ENCODE measurements around the gene LOXL3.
A peak's percentile ranks its signal among the peaks of the same experiment; 100 is the strongest.

The LOXL3 gene

DNA sequence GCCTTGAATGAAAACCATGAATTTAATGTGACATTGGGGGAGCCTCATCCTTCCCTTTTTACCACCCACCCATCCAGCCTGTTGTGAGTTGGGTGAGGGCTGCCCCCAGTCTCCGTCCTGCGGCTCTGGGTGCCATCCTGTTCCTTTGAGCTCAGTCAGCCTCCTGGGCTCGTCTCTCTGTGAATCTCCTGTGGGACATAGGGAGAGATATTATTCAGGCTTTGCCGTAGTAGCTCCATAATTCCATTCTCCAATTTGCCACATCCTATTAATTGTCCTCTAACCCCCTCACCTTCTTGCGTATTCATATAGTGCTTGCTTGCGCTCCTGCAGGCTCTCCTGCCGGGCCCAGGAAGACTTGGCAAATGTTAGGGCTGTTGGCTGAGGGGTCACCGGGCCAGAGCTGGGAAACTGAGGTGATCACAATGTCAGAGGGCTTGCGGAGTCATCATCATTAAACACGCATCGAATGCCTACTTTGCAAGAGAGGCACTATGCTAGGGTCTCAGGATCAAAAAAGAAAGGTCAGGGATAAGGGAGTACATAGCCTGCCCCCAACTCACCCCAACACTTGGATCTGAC lies 27.0 kb downstream of the LOXL3 start:
- no peak for DNase-seq

DNA sequence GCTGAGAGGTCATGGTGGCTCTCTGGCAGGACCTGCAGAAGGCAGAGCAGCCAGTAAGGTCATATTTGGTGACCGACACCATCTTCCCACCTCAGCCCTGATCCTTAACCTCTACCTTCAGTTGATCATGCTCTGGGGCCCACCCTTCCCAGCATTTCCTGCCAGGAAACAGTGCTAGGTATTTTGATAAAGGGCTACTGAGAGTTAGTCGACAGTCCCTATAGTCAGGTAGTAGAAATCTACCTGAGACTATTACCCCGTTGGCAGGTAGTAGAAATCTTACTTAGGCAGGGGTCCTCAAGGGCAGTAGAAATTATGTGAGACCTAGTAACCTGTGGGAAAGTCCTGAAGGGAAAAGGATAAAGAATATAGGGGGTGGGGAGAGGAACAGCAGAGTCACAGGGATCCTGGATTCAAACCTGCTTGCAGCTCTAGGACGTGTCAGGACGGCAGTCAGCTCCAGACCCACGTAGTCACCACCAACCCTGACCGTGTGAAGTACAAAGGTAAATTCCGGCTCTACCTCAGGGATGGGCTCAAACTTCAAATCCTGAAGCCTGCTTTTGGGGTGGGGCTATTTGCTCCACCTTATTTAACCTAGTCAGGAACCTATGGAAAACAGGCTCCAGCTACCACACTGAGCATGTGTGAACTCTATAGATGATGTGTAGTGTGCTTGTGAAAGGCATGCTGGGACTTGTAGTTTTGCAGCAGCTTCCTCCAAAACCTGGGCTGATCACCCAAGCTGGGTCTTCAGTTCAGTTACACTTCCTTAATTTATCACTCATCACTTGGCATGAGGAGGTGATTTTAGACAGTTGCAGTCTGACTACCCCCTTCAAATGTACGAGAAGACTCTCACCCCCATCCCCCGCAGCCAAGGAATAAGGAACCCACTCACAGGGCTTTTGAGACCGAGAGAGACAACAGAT lies 27.8 kb downstream of the LOXL3 start, which contains the start of gene DQX1:
Gene DQX1, minus strand, starts transcription at position 515 of the 932 bp plus-strand sequence. Its CDS starts 502 bp downstream, at position 13.
- peak; percentile 38 for DNase-seq

DNA sequence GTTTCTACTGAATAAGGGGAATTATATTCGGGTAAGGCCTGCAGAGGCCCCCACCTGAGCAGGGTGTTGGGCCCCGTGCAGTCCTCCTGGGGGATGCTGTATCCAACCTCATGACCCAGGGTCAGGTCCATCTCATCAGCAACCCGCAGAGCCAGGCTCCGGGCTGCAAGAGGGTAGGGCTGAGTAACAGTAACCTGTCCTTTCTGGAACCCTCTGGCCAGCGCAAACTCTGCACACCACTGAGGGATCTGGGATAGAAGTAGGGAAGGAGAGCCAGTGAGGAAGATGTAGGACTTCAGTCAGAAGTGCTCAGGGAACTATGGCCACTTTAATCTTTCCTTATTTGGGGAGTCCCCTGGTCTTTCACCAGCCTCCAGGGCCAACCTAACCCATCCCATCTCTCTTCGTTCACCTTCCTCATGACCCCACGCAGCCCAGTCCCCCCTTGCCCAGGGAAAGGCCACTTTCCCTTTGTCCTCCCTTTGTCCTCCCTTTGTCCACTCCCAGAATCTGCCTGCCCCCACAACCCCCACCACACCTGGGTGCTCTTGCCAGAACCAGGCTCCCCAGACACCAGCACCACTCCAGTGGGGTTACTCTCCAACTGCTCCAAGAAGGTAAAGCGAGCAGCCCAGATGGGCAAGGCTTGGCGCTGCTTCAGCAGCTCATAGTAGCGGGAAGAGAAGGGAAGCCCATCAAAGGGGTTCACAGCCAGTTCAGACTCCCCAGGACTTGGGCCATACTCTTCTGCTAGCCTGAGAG lies 28.6 kb downstream of the LOXL3 start:
- no peak for DNase-seq

DNA sequence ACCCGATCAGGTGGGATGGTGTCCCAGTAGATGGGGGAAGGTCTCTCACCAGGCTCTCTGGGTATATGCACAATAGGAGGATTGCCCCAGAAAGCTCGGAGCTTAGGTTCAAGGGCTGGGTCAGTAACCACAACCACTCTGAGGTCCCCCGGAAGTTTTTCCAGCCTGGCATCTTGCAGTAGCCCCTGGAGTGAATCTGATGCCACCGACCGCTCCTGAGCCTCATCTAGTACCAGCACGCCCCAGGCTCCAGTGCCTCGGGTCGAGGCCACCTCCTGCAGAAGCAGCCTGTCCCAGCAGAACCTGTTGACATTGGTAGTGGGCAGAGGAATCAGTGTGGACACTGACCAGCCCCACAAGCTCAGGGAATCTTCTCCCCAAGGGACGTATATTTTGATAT lies 29.7 kb downstream of the LOXL3 start:
- no peak for DNase-seq

DNA sequence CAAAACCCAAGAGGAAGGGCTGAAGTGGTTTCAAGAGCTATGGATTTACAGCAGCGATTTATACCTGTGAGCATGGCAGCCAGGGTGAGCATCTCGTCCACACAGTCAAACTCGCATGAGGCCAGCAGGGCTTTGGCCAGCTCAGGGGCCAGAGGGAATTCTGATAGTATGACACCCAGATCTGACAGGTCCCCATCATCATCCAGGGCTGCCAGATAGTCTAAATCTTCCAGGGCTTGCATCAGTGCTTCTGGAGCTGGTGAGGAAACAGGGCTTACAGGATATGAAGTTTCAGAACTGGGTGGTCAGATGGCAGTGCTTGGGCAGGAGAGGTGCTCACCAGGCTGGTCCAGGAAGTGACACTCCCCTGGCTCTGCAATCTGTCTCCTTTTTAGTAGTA lies 31.2 kb downstream of the LOXL3 start:
- DNase-seq: no peak

DNA sequence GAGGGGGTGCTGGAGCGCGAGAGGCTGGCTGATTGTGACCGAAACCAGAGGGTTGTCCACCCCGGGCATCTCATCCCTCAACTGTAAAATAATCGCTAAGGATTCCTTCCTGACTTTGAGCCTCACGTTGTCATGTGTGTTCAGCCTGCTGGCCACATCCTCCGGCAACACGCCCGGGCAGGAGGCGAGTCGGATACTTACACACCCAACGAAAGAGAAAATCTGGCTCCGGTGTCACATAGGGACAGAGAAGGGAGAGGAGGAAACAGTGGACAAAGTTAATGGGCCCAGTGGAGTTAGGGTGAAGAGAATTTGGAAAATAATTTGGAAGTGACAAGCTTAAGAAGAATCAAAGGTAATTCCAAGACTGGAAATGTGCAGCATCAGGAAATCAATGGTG lies 37.1 kb downstream of the LOXL3 start:
- no peak for DNase-seq

DNA sequence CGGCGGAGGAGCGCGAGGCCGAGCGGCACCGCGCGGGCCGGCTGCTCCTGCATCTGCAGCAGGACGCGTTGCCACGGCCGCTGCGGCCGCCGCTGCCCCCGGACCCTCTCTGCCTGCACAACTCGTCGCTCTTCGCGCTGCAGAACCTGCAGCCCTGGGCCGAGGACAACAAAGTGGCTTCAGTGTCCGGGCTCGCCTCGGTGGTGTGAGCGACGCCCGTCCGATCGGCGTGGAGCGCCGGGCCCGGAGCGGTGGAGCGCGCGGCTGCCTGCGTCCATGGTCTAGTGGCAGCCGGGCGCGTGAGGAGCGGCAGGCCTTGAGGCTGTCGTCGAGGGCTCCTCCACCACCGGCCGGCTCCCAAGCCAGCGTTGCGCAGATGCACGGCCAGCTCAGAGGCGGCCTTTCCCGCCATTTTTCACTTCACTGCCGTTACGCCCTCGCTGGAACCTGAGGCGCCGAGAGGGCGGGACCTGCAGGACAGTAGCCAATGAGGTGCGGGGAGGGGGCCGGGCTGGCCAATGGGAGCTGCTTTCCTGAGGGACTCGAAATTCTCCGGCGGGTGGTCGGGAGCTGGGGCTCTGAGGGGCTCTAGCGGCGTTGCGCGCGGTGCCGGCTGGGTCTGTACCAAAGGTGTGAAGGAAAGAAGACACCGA lies 37.6 kb downstream of the LOXL3 start:
- DNase-seq: peak; percentile 87

DNA sequence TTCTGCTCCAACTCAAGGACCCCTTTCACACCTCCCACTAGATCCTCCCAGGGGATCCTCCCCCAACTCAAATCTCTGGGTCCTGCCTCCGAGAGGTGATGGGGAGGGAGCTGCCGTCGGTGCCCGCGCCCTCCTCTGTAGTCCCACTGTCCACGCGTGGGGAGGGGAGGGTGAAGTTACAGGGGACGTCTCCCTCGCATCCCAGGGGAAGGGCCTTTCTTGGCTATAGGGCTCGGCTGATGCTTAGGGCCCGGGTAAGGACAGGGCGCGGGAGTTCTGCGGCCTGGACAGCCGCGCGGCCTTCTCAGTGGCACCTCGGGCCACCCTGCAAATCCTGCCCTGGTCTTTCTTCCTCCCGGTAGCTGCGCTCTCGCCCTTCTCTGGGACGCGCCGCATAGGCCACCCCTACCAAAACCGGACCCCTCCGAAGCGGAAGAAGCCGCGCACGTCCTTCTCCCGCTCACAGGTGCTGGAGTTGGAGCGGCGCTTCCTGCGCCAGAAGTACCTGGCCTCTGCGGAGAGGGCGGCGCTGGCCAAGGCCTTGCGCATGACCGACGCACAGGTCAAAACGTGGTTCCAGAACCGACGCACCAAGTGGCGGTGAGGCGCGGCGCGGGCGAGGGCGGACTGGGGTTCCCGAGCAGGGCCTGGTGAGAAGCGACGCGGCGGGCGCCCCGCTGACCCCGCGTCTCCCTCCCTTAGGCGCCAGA lies 38.3 kb downstream of the LOXL3 start:
- DNase-seq: no peak

DNA sequence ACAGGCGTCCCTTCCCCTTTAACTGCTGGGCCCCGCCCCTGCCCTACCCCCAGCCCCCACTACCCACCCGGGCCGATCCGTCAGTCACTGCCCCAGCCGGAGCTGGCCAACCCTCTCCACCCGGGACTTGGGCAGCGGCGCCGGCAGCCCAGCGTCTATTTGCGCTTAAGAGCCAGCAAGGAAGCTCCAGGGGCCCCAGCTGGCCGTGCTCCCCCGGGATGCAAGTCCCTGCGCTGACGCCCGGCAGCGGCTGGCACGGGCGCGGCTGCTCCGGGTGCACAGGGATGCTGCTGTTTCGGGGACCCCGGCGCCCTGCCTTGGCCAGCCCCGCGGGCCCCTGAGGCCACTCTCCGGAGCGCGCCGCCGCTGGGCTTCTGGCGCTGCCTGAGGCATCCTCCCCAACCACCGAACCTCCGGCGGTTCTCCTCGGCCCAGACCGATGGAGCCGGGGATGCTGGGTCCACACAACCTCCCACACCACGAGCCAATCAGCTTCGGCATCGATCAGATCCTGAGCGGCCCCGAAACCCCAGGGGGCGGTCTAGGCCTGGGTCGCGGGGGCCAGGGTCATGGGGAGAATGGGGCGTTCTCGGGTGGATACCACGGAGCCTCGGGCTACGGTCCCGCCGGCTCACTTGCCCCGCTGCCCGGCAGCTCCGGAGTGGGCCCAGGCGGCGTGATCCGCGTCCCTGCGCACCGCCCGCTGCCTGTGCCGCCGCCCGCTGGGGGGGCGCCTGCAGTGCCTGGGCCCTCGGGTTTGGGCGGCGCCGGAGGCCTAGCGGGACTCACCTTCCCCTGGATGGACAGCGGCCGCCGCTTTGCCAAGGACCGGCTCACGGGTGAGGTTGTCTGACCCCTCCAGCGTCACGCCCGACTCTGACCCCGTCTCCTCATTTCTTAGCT lies 39.1 kb downstream of the LOXL3 start, which contains the start of gene TLX2:
Gene TLX2, plus strand, starts transcription at position 83 of the 903 bp plus-strand sequence. Its CDS starts 357 bp downstream, at position 440.
- DNase-seq: no peak

DNA sequence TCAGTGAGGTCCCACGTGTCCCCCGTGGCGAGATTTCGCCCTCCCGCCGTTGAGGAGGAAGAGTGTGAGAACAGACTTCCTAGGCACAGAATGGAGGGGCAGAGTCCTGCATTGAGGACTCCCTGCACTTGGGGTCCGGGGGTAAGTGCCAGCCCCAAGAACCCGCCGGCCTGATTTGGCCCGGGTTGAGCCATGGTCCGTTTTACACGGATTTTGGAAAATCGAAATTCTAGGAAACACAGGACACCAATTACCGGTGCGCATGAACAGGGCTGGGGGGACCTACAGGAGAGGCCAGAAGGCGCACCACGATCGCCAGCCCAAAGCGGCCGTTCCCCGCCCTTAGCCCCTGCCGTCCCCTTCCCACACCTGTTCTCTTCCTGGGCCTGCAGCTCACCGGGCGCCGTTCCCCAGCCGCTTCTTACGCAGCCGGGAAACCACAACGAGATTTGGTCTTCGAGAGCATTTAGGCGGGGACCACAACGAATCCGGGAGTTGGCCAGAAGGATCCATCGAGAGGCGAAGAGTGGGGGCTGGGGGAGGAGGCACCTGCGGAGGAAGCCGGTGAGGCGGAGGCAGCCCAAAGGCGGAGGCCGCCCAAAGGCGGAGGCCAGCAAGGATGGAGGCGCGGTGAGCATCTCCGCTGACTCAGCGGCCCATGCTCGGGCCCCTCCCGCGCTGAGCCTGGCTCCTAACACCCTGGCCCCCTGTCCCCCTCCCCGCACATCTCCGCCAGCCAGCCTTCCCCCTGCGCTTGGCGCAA lies 40.0 kb downstream of the LOXL3 start:
- peak; percentile 49 for DNase-seq

DNA sequence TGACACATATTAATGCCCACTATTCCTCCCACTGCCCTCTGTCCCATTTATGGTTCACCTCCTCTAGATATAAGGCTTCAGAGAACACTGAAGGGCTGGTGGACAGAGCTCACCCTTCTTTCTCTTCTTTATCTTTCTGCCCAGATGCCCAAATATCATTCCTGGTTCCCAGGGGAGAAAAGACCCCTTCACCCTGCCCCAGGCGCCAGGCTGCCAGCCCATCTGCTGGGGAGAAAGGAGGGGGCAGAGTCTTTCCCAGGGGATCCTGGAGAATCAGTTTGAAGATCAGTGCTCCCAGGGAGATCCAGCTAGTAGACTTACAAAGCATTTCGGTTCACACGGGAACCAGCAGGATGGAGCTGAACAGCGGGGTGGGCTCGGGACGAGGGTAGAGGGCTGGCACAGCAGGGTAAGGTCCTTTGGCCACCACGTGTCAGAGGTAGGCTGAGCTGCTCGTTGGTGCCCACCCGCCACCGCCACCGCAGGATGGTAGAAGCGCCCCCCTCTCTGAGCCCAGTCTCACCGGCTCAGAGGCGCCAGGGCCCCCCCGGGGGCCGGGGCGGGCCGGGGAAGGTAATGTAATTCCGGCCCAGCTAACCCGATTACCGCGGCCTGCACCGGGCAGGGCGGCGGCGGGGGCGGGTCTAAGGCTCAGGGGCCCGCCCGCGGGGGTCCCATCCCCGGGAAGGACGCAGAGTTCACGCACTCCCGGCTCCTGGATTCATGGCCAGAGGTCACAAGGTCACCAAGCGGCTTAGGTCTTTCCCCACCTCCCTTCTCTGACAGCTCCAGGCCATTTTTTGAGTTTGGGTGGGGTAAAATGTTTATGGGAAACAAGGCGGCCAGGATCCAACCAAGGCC lies 40.8 kb downstream of the LOXL3 start:
- DNase-seq: no peak

DNA sequence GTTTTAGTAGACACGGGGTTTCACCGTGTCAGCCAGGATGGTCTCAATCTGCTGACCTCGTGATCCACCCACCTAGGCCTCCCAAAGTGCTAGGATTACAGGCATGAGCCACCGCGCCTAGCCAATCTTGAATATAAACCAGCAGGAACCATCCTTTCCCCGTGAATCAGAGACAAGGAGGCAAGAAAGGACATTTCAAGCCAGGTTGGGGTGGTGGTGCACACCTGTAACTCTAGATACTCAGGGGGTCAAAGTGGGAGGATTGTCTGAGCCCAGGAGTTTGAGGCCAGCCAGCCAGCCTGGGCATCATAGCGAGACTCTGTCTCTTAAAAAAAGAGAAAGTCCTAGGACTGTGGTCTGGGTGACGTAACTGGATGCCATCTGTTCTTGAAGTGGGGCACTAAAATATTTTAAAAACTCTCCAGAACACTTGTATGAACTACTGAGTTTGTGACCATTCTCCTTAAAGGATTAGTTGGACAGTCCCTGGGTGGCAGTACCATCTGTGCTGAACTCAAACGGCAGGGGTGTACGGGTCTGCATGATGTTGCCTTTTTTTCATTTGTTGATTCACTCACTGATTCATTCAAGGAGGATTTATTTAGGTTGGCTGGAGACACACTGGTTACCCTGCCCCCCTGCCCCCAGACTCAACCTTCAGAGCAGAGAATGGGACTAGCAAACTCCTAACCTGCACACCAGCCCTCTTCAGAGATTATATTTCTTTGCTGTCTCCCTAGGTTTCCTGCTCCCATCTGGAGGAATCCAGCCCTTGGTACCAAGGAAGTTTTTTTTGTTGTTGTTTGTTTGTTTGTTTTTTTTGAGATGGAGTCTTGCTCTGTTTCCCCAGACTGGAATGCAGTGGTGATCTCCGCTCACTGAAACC lies 42.4 kb downstream of the LOXL3 start:
- DNase-seq: no peak

DNA sequence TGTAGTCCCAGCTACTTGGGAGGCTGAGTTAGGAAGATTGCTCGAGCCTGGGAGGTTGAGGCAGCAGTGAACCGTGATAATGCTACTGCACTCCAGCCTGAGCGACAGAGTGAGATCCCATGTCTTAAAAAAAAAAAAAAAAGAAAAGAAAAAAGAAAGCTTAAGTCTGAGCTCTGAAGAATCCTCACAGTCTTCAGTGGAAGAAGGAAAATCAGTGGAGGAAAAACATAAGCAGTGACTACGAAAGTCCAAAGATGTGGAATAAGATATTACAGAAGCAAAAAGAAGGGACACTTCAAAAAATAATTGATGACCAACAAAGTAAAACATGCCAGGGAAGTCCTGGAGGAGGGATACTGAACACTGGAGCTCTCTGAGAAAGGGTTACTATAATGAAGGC lies 43.5 kb downstream of the LOXL3 start:
- no peak for DNase-seq

DNA sequence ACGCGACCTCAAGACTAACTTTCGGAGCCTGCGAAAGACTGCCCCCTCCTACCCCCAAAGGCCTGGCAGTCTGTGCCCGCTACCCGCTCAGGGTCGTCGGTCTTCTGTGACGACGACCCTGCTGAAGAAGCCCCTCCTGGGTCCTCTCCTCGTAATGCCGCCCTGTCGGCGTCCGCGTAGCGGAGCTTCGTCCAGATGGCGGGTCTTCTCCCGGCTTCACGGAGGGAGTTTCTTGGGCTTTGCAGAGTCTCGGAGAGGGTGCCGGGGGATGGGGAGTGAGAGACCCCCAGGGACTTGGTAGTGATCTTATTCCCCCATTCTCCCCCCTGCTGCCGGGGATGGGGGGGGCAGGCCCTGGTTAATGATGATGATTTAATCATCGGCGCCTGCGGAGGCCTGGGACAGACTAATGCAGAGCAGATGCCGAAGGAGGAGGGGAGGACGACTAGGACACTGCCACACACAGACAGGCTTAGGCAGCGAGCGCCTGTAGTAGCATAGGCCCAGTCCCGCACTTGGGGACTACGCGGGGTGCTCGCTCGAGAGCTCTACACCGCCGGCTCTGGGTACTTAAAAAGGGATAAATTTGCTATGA lies 45.7 kb downstream of the LOXL3 start:
- DNase-seq: no peak

DNA sequence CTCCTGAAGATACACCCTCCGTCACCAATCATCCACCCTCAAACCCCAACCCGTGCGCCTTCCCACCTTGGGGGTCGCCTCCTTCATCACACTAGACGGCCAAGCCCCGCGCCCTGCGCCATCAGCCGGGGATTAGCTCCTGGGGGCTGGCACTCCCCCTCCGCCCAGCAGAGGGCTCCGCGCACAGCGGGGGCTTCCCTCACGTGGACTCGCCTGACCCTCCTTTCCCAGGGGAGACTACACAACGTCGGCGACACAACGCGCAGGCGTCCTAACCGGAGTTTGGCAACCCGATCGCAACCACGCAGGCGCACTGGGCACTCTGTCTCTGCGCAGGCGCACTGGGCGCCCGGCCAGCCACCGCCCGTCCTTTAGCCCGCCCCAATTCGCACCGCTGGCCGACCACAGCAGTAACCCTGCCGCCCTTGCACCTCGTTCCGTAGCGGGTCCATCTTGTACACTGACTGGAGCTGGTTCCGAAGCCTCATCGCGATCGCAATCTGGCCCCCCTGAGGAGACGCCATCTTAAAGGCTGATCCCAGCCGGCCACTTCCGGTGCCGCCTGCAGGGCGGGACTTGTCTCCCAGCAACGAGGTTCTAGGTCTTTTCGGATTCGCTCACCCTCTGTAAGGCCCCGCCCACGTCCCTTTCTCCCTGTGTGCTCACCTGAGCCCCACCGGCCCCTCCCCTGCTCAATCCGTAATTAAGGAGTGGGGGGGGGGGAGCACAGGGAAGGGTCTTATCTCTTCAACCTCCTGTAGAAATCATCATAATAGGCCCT lies 46.4 kb downstream of the LOXL3 start, which contains the start of gene PCGF1:
Gene PCGF1, minus strand, starts transcription at position 551 of the 781 bp plus-strand sequence. Its CDS starts 27 bp downstream, at position 524.
- peak; percentile 99 for DNase-seq

DNA sequence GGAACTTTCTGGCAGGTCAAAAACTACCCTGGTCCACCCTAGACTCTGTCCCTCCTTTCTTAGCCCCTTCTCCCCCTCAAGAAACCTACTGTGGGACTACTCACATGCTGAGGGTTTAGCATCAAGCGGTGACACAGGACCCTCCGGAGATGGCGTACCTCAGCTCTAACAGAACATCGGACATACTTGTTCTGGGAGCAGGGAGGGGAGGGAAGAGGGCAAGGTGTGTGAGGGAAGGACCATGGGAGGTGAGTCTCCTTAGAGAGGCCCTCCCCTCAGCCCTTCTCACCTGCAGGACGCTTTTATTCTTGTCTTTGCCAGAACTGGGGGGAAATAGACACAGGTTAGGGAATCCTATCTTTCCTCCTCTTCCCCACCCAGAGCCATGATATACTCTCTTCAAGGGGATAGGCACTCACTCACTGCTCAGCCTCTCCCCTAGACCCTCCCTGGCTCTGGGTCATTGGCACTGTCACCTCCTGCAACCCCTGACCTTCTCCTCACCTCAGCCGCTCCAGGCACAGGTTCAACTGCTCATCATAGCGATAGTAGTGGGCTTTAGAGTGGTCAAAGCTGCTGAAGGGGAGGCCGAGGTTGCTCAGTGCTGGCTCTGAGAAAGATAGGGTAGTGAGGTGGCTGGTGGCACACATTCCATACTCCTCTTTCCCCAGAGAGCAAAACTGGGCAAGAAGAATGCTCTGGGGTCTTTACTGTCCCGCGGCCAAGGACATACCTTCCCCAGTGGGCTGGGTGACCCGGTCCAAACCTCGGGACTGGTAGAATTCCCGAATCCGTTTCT lies 48.1 kb downstream of the LOXL3 start:
- DNase-seq: no peak
